ENCODE measurements around the gene NF1.

- TF ChIP-seq CTCF (IDR thresholded peaks at IDR 0.05) (no peak), POLR2A (IDR thresholded peaks at IDR 0.05) (no peak), EP300 (IDR thresholded peaks at IDR 0.05) (no peak)
Measured at GRCh38 chr17:31113939-31114338, 19.2 kb downstream of the NF1 start.

Data from tibial nerve (tissue), 4 donors.